ENCODE measurements around the gene APOE. TPM values are rescaled to one million over a fixed set of nuclear protein-coding genes. Genes with fewer than 3 reads are reported as not detected.

APOE gene
- total and polyA plus RNA-seq, 2 donors (not counting 3 experiments of a cell fraction or from before 2014, with no cell fraction given), result 3.3 to 6.2 TPM

DNA sequence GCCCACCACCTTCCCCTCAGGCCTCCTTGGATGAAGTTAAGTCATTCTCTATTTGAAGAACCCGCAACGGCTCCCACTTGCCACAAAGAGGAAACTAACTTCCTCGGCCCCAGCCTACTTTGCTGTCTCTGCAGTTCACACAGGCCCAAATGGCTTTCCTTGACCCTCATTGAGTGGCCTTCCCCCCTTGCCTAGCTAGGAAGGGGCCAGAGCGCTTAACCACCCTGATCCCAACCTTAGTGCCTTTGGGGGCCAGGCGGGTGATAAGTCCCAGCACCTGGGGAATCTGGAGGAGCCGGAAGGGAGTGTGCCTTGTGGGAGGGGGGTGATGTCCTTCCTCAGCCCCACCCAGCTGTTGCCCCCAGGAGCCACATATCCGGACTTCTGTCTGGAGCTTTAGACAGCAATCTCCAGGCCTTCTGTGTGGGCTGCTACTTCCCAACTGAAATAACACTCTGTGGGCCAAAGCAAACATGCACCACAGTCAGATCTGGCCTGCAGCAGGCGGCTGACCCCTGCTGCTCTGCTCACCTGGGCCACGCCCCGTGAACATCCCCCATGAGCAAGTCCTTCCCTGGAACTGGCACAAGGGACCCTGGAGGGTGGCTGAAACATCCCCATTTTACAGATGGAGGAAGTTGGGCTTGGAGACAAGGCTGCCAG is 49.0 kb upstream of the APOE start:
- Histone ChIP-seq H4K20me1 (replicated peaks; ENCODE audit: control insufficient read depth, extremely low read depth, insufficient read depth, low read length) (no peaks in the 10 kb centered on the region), H3K9me3 (replicated peaks; ENCODE audit: control insufficient read depth, insufficient read depth, low read length) (no peaks in the 10 kb centered on the region), H3K79me2 (ENCODE audit: control insufficient read depth, insufficient read depth, low read length) (peaks cover 89% of the 10 kb centered on the region), H3K9ac (replicated peaks; ENCODE audit: extremely low read depth, insufficient read depth, low read length) (no peak overlapping the region), H3K27me3 (ENCODE audit: control insufficient read depth in 2 of 2, insufficient read depth in 2 of 2, low read length in 2 of 2) (no peaks in the 10 kb centered on the region), H3K27ac (ENCODE audit: insufficient read depth, low read depth, low read length) (peak overlapping the region; percentile 69), H3K4me1 (ENCODE audit: control insufficient read depth, extremely low read depth, insufficient read depth, low read length) (peaks cover 14% of the 10 kb centered on the region), H3K4me2 (ENCODE audit: insufficient read depth, low read length) (peak overlapping the region; percentile 13), H2AFZ (ENCODE audit: low read depth, low read length) (no peak overlapping the region), H3K4me3 (replicated peaks in 1 of 3; ENCODE audit: insufficient read depth in 1 of 3, low read depth in 1 of 3, low read length in 3 of 3) (no peak overlapping the region), H3K9me1 (replicated peaks; ENCODE audit: control insufficient read depth, extremely low read depth, insufficient read depth, low read length) (no peaks in the 10 kb centered on the region), H3K36me3 (ENCODE audit: control insufficient read depth in 2 of 2, extremely low read depth in 1 of 2, insufficient read depth in 2 of 2, low read length in 2 of 2) (peaks cover 0 to 10% of the 10 kb centered on the region in 2 experiments)
- DNase-seq (ENCODE audit: low read depth, low spot score) (peak; percentile 79), FAIRE-seq (peak; percentile 75)
- dilution Hi-C loops (cut with MboI; ENCODE audit: extremely low pct_ligation_motif_present, low sequenced_read_pairs), result no loop called here
- POLR2A ChIA-PET, result interaction anchor here (0.8 kb wide), 1 partner anchor 8 kb away, joined by 3 read pairs; no protein-coding TSS in a partner anchor
- no TSS peak for BruUV-seq (replicated peaks)
- TF ChIP-seq FOS (IDR thresholded peaks at IDR 0.05; ENCODE audit: borderline replicate concordance, insufficient read depth, low read length), result no peak
- TF ChIP-seq, protein P1, sequence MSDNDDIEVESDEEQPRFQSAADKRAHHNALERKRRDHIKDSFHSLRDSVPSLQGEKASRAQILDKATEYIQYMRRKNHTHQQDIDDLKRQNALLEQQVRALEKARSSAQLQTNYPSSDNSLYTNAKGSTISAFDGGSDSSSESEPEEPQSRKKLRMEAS (IDR thresholded peaks at IDR 0.05; ENCODE audit: insufficient read depth, insufficient read length), result no peak
- peak; percentile 81 for TF ChIP-seq POLR2AphosphoS5 (IDR thresholded peaks at IDR 0.05; ENCODE audit: insufficient read depth, low read depth, low read length)
- no peak for TF ChIP-seq POLR2A (IDR thresholded peaks at IDR 0.05; ENCODE audit: low read depth, low read length)
- no peak for TF ChIP-seq JUN (IDR thresholded peaks at IDR 0.05; ENCODE audit: borderline replicate concordance, insufficient read depth, insufficient read length, low read depth)
- TF ChIP-seq CTCF (IDR thresholded peaks at IDR 0.05; ENCODE audit: extremely low read depth in 1 of 2, insufficient read depth in 1 of 2, low read depth in 1 of 2, low read length in 2 of 2), result no peak
- TF ChIP-seq EZH2 (IDR thresholded peaks at IDR 0.05; ENCODE audit: borderline replicate concordance, low read depth, low read length, severe bottlenecking), result no peak
- TF ChIP-seq GATA2 (IDR thresholded peaks at IDR 0.05; ENCODE audit: insufficient read depth, insufficient read length, low read depth, low read length), result peak; percentile 47
- TF ChIP-seq MYC (IDR thresholded peaks at IDR 0.05; ENCODE audit: low read depth, low read length), result no peak
- CTCF ChIA-PET, result interaction anchor here (0.7 to 1.6 kb wide), 5 partner anchors 8 to 133 kb away, joined by 3 to 4 read pairs (median 3); no protein-coding TSS in a partner anchor
- intact Hi-C loops (cut with micrococcal nuclease), result loop anchor here (1.0 kb wide), 1 partner anchor 8 kb away; no protein-coding TSS in a partner anchor

Data from endothelial cell of umbilical vein (primary cell).